ENCODE results near the gene DYNC1I1. TPM values are rescaled to one million over a fixed set of nuclear protein-coding genes. Genes with fewer than 3 reads are reported as not detected.

The DYNC1I1 gene
- total and polyA plus RNA-seq, 2 of the 4 experiments (the other 2 are of a cell fraction): under 0.01 to 0.15 TPM

DNA sequence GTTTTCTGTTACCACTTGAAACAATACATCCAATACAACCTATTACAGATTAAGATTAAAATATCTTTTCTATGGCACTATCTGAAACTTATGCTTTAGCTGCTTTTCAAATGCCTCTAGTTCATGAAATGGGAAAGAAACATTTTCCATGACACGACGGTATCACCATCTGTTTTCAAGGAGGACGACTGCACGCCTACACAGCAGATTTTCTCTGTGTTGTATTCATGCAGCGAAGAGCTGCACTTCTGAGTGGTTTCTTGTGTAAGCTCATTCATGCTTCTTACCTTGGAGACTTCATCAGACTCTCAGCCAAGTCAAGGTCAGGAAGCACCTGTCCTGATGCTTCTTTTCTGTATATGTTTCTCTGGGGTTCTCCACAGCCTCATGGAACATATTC lies 179.2 kb downstream of the DYNC1I1 start:
- H3K14ac ChIP-seq (replicated peaks; ENCODE audit: low read depth, low read length): no peak overlapping the region
- no peak overlapping the region for H3K18ac ChIP-seq (ENCODE audit: low read depth, low read length)
- no peak overlapping the region for H2BK120ac ChIP-seq (ENCODE audit: low read depth, low read length)
- ATAC-seq (ENCODE audit: low read depth): no peak
- TF ChIP-seq, protein P1, sequence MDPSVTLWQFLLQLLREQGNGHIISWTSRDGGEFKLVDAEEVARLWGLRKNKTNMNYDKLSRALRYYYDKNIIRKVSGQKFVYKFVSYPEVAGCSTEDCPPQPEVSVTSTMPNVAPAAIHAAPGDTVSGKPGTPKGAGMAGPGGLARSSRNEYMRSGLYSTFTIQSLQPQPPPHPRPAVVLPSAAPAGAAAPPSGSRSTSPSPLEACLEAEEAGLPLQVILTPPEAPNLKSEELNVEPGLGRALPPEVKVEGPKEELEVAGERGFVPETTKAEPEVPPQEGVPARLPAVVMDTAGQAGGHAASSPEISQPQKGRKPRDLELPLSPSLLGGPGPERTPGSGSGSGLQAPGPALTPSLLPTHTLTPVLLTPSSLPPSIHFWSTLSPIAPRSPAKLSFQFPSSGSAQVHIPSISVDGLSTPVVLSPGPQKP (IDR thresholded peaks at IDR 0.05; ENCODE audit: borderline replicate concordance, low read depth, low read length): no peak
- TF ChIP-seq CEBPB (IDR thresholded peaks at IDR 0.05; ENCODE audit: low read depth, low read length) (no peak), RCOR1 (IDR thresholded peaks at IDR 0.05; ENCODE audit: insufficient replicate concordance, low read length) (no peak), BHLHE40 (IDR thresholded peaks at IDR 0.05; ENCODE audit: low read depth, low read length) (no peak), MAZ (IDR thresholded peaks at IDR 0.05; ENCODE audit: borderline replicate concordance, low read depth, low read length) (no peak), SMC3 (IDR thresholded peaks at IDR 0.05; ENCODE audit: low read depth, low read length) (no peak), NFE2L2 (IDR thresholded peaks at IDR 0.05; ENCODE audit: low read depth, low read length) (no peak), CHD1 (IDR thresholded peaks at IDR 0.05; ENCODE audit: low read depth, low read length) (no peak), FOS (IDR thresholded peaks at IDR 0.05; ENCODE audit: low read depth, low read length) (no peak), RAD21 (IDR thresholded peaks at IDR 0.05; ENCODE audit: low read length) (no peak), RFX5 (IDR thresholded peaks at IDR 0.05; ENCODE audit: low read depth, low read length) (no peak), POLR2A (IDR thresholded peaks at IDR 0.05; ENCODE audit: low read depth, low read length) (no peak), MAFK (IDR thresholded peaks at IDR 0.05; ENCODE audit: low read depth, low read length) (no peak), MXI1 (IDR thresholded peaks at IDR 0.05; ENCODE audit: borderline replicate concordance, low read depth, low read length) (no peak)
- TF ChIP-seq, protein P2, sequence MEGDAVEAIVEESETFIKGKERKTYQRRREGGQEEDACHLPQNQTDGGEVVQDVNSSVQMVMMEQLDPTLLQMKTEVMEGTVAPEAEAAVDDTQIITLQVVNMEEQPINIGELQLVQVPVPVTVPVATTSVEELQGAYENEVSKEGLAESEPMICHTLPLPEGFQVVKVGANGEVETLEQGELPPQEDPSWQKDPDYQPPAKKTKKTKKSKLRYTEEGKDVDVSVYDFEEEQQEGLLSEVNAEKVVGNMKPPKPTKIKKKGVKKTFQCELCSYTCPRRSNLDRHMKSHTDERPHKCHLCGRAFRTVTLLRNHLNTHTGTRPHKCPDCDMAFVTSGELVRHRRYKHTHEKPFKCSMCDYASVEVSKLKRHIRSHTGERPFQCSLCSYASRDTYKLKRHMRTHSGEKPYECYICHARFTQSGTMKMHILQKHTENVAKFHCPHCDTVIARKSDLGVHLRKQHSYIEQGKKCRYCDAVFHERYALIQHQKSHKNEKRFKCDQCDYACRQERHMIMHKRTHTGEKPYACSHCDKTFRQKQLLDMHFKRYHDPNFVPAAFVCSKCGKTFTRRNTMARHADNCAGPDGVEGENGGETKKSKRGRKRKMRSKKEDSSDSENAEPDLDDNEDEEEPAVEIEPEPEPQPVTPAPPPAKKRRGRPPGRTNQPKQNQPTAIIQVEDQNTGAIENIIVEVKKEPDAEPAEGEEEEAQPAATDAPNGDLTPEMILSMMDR (conservative IDR thresholded peaks at IDR 0.05; ENCODE audit: low read depth, low read length): no peak
- TF ChIP-seq, protein P3, sequence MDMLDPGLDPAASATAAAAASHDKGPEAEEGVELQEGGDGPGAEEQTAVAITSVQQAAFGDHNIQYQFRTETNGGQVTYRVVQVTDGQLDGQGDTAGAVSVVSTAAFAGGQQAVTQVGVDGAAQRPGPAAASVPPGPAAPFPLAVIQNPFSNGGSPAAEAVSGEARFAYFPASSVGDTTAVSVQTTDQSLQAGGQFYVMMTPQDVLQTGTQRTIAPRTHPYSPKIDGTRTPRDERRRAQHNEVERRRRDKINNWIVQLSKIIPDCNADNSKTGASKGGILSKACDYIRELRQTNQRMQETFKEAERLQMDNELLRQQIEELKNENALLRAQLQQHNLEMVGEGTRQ (IDR thresholded peaks at IDR 0.05; ENCODE audit: low read depth, low read length): no peak
- no peak overlapping the region for H3K56ac ChIP-seq (ENCODE audit: extremely low read depth, insufficient read depth, low read length)
- POLR2A ChIA-PET (ENCODE audit: unreplicated experiment): no interaction called here
- H2AK9ac ChIP-seq (replicated peaks; ENCODE audit: low read depth, low read length, poor library complexity): no peak overlapping the region
- H2BK20ac ChIP-seq (ENCODE audit: low read depth, low read length): no peak overlapping the region
- H4K91ac ChIP-seq (ENCODE audit: insufficient read depth, low read depth, low read length): no peak overlapping the region
- H3K27me3 ChIP-seq (ENCODE audit: control insufficient read depth, insufficient read depth, low read length): no peaks in the 10 kb centered on the region
- no peak overlapping the region for H2AK5ac ChIP-seq (ENCODE audit: low read depth, low read length)
- no peaks in the 10 kb centered on the region for H4K20me1 ChIP-seq (ENCODE audit: insufficient read depth, low read length)
- intact Hi-C loops (cut with micrococcal nuclease) (no loop called here), in situ Hi-C loops (cut with MboI; ENCODE audit: low sequenced_read_pairs) (no loop called here), dilution Hi-C loops (cut with HindIII; ENCODE audit: low sequenced_read_pairs, unreplicated experiment) (no loop called here)
- no peak overlapping the region for H3K23ac ChIP-seq (ENCODE audit: low read depth, low read length)
- DNase-seq: no peak
- no peak overlapping the region for H3K4ac ChIP-seq (ENCODE audit: low read depth, low read length)
- no peak overlapping the region for H4K5ac ChIP-seq (ENCODE audit: low read depth, low read length)
- H3K9me1 ChIP-seq (ENCODE audit: insufficient read depth, low read length): no peaks in the 10 kb centered on the region
- H3K9me3 ChIP-seq (ENCODE audit: control insufficient read depth, insufficient read depth, low read length): no peaks in the 10 kb centered on the region
- no peaks in the 10 kb centered on the region for H3K4me1 ChIP-seq (ENCODE audit: control insufficient read depth, insufficient read depth, low read length)
- H3K79me1 ChIP-seq (ENCODE audit: low read depth in 1 of 2, low read length in 2 of 2): no peaks in the 10 kb centered on the region
- WGBS, 2 experiments (ENCODE audit: extremely low coverage in 2 of 2, insufficient read length in 1 of 2): 67% methylated on average over 3 of the region's 5 CpGs; no CpG with 5 or more reads in 1 of the 2 experiments
- no peak overlapping the region for H3K4me3 ChIP-seq (ENCODE audit: insufficient read depth, low read depth, low read length)
- no peaks in the 10 kb centered on the region for H3K36me3 ChIP-seq (ENCODE audit: control insufficient read depth, insufficient read depth, low read length)
- no peak overlapping the region for H3K27ac ChIP-seq (ENCODE audit: insufficient read depth, low read length)
- no peak overlapping the region for H3K4me2 ChIP-seq (ENCODE audit: low read depth, low read length)
- no peak overlapping the region for H2AFZ ChIP-seq (replicated peaks; ENCODE audit: low read length, poor library complexity)
- CTCF ChIA-PET: no interaction called here
- no peak overlapping the region for H2BK15ac ChIP-seq (ENCODE audit: low read depth, low read length)
- H4K8ac ChIP-seq (ENCODE audit: low read depth in 2 of 2, low read length in 2 of 2): no peak overlapping the region
- H3K9ac ChIP-seq (ENCODE audit: low read depth, low read length): no peak overlapping the region
- H2BK5ac ChIP-seq (ENCODE audit: low read depth, low read length, poor library complexity, severe bottlenecking): no peak overlapping the region
- BruUV-seq (replicated peaks): no TSS peak
